ENCODE measurements around the gene NCKIPSD.

GRCh38 chr3:48687220-48687678 is 1.5 kb upstream of the NCKIPSD start:
- no peak for TF ChIP-seq POLR2A (IDR thresholded peaks at IDR 0.05; ENCODE audit: low read length)
- TF ChIP-seq GATA1 (IDR thresholded peaks at IDR 0.05; ENCODE audit: low read depth, low read length) = no peak

All from erythroblast (primary cell).